ENCODE measurements around the gene AIP.

Gene AIP

DNA sequence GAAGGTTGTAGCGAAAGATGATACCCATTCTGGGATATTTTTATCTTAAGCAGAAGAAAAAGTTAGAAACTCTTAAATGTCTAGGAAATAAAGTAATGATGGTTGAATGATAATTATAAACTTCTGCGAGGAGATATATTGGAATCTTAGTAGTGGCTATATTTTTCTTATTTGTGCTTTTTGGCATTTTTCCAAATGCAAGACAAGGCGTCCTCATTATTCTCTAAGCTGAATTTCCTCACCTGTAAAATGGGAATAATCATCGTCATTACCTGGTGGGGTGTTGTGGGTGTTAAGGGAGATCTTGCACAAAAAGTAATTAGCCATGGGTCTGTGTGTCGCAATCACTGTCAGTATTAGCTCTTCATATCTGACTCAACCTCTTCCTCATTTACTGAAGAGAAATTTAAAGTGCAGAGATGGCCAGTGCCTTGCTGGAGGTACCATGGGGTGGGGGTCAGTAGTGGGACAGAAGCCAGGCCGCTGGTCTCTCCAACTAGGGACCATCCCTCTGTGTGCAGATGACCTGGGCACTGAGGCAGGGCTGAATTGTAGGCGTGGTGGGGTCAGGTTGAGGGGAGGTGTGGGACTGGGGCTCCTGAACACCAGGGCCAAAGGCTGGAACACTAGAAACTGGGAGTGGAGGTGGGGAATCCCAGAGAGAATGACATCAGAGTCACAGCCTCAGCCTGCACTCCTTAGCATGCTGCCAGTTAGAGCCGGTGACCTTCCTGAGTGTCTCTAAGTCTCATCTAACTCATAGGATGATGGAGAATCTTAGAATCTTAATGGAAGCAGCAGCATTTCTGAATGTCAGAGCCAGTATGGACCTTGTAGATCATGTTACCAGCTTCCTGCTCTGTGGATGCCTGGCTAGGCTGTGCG lies 18.2 kb downstream of the AIP start:
- Histone ChIP-seq H3K36me3 (ENCODE audit: insufficient read depth, low read length) (peaks cover 4% of the 10 kb centered on the region; the same call in 1 of the 2 replicates), H3K79me2 (ENCODE audit: insufficient read depth, low read length) (peaks cover 23% of the 10 kb centered on the region), H2AFZ (ENCODE audit: low read length) (no peak overlapping the region), H3K4me1 (ENCODE audit: insufficient read depth, low read length, poor library complexity, severe bottlenecking) (peaks cover 32% of the 10 kb centered on the region), H3K9me2 (replicated peaks; ENCODE audit: low read depth, low read length) (no peaks in the 10 kb centered on the region), H3K4me2 (ENCODE audit: low read depth, low read length, poor library complexity, severe bottlenecking) (peak overlapping the region; percentile 53), H3K27me3 (ENCODE audit: insufficient read depth, low read length, poor library complexity, severe bottlenecking) (no peaks in the 10 kb centered on the region), H3K9ac (ENCODE audit: low read depth, low read length, poor library complexity, severe bottlenecking) (peak overlapping the region; percentile 46), H3K9me3 (ENCODE audit: insufficient read depth, low read depth, low read length) (no peaks in the 10 kb centered on the region), H3K4me3 (ENCODE audit: low read length, poor library complexity, severe bottlenecking) (no peak overlapping the region), H4K20me1 (ENCODE audit: insufficient read depth, low read length, poor library complexity, severe bottlenecking) (peaks cover 16% of the 10 kb centered on the region), H3F3A (ENCODE audit: low read depth) (peaks cover 6% of the 10 kb centered on the region)
- no peak for TF ChIP-seq EZH2phosphoT487 (IDR thresholded peaks at IDR 0.05; ENCODE audit: borderline replicate concordance)
- TF ChIP-seq, protein P1, sequence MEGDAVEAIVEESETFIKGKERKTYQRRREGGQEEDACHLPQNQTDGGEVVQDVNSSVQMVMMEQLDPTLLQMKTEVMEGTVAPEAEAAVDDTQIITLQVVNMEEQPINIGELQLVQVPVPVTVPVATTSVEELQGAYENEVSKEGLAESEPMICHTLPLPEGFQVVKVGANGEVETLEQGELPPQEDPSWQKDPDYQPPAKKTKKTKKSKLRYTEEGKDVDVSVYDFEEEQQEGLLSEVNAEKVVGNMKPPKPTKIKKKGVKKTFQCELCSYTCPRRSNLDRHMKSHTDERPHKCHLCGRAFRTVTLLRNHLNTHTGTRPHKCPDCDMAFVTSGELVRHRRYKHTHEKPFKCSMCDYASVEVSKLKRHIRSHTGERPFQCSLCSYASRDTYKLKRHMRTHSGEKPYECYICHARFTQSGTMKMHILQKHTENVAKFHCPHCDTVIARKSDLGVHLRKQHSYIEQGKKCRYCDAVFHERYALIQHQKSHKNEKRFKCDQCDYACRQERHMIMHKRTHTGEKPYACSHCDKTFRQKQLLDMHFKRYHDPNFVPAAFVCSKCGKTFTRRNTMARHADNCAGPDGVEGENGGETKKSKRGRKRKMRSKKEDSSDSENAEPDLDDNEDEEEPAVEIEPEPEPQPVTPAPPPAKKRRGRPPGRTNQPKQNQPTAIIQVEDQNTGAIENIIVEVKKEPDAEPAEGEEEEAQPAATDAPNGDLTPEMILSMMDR (conservative IDR thresholded peaks at IDR 0.05; ENCODE audit: low read length) = no peak

DNA sequence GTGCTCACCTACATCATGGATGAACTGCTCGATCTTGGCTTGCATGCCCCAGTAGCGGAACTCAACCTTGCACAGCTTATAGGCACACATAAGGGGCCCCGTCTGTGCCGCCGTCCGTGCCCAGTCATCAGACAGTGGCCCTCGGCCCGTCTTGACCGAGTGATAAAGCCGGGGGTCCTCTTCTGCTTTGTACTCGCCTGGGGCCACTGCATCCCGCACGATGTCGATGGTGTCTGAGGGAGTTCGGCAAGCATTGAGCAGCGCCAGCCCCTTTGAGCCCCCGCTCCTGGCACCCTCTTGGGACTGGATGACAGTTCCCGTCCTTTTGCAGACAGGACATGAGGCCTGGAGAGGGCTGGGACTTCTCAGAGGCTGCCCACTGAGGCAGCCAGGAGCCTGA lies 19.0 kb downstream of the AIP start:
- Histone ChIP-seq H3K4me3 (ENCODE audit: low read length, poor library complexity, severe bottlenecking) (no peak overlapping the region), H3K4me1 (ENCODE audit: insufficient read depth, low read length, poor library complexity, severe bottlenecking) (peaks cover 39% of the 10 kb centered on the region), H3K79me2 (ENCODE audit: insufficient read depth, low read length) (peaks cover 28% of the 10 kb centered on the region), H3K4me2 (ENCODE audit: low read depth, low read length, poor library complexity, severe bottlenecking) (no peak overlapping the region), H3F3A (ENCODE audit: low read depth) (peaks cover 6% of the 10 kb centered on the region), H3K9me2 (replicated peaks; ENCODE audit: low read depth, low read length) (no peaks in the 10 kb centered on the region), H3K9me3 (ENCODE audit: insufficient read depth, low read depth, low read length) (no peaks in the 10 kb centered on the region), H3K9ac (ENCODE audit: low read depth, low read length, poor library complexity, severe bottlenecking) (no peak overlapping the region), H2AFZ (ENCODE audit: low read length) (no peak overlapping the region), H3K27me3 (ENCODE audit: insufficient read depth, low read length, poor library complexity, severe bottlenecking) (no peaks in the 10 kb centered on the region), H3K36me3 (ENCODE audit: insufficient read depth, low read length) (peaks cover 4% of the 10 kb centered on the region; the same call in 1 of the 2 replicates), H4K20me1 (ENCODE audit: insufficient read depth, low read length, poor library complexity, severe bottlenecking) (peaks cover 22% of the 10 kb centered on the region)
- TF ChIP-seq EZH2phosphoT487 (IDR thresholded peaks at IDR 0.05; ENCODE audit: borderline replicate concordance) = no peak

DNA sequence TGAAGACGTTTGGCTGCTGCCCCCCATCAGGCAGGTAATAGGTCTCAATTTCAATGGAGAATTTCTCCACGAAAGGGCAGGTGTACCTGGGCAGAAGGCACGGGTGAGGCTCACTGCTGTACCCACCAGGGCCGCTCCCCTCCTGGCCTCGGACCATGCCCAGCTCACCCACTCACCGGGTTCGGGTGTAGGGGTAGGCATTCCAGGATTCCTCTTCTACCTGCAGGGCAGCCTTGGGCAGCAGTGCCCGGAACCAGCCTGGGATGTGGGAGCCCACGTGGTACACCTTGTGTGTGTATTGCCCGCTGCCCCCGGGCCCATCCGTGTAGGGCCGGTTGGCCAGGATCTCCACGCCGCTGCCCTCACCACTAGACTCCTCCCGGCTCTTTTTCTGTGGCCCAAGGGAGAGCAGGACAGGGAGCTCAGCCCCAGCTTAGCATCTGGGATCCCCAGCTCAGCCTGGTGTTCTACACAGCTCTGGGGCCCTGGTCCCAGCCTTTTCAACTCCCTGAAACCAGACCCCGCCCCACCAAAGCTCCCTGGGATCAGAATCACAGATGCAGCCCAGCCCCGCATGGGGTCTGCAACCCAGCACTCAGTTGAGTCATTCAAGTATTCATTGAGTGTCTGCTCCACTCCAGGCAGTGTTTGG lies 19.6 kb downstream of the AIP start:
- Histone ChIP-seq H3K36me3 (ENCODE audit: insufficient read depth, low read length) (peaks cover 4% of the 10 kb centered on the region; the same call in 1 of the 2 replicates), H4K20me1 (ENCODE audit: insufficient read depth, low read length, poor library complexity, severe bottlenecking) (peaks cover 28% of the 10 kb centered on the region), H3K4me2 (ENCODE audit: low read depth, low read length, poor library complexity, severe bottlenecking) (no peak overlapping the region)

More for the DNA sequence above, 19.6 kb downstream of the AIP start:
- no peaks in the 10 kb centered on the region for H3K9me2 ChIP-seq (replicated peaks; ENCODE audit: low read depth, low read length)
- peaks cover 34% of the 10 kb centered on the region for H3K79me2 ChIP-seq (ENCODE audit: insufficient read depth, low read length)
- peaks cover 6% of the 10 kb centered on the region for H3F3A ChIP-seq (ENCODE audit: low read depth)
- H3K4me3 ChIP-seq (ENCODE audit: low read length, poor library complexity, severe bottlenecking) = no peak overlapping the region
- no peaks in the 10 kb centered on the region for H3K27me3 ChIP-seq (ENCODE audit: insufficient read depth, low read length, poor library complexity, severe bottlenecking)
- TF ChIP-seq EZH2phosphoT487 (IDR thresholded peaks at IDR 0.05; ENCODE audit: borderline replicate concordance) = no peak
- TF ChIP-seq, protein P1 (conservative IDR thresholded peaks at IDR 0.05; ENCODE audit: low read length) = no peak
- H3K9ac ChIP-seq (ENCODE audit: low read depth, low read length, poor library complexity, severe bottlenecking) = no peak overlapping the region
- H3K4me1 ChIP-seq (ENCODE audit: insufficient read depth, low read length, poor library complexity, severe bottlenecking) = peaks cover 44% of the 10 kb centered on the region
- H3K9me3 ChIP-seq (ENCODE audit: insufficient read depth, low read depth, low read length) = no peaks in the 10 kb centered on the region
- H2AFZ ChIP-seq (ENCODE audit: low read length) = no peak overlapping the region

Data from Loucy (cell line).